ENCODE results near the gene SDC3. TPM values are rescaled to one million over a fixed set of nuclear protein-coding genes. Genes with fewer than 3 reads are reported as not detected.

The SDC3 gene
- total and polyA plus RNA-seq, 2 of the 8 experiments (the other 6 are each of a cell fraction or from before 2014, with no cell fraction given) = 7.0 to 27.0 TPM

DNA sequence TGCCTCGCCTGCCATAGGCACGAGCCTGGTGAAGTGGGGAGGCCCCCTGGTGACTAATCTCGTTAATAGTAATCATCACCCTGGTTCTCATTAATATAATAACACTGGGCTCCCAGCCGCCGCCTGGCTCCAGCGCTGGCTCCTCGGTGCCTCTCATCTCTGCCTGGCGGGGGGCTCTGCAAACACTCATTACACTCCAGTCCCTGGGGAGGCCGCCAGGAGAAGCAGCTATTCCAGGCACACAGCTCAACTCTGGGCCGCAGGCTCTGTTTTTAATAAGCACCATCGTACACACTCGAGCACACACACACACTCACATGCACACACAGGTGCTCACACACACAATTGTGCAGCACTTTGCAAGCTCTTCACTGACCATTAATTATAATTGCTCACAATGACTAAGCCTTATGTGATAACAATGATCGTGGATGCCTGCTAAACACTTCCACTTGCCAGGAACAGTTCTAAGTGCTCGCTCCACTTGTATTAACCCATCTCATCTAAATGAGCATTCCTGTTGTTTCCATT is 52.2 kb downstream of the SDC3 start (continued):
- TF ChIP-seq, protein P1, sequence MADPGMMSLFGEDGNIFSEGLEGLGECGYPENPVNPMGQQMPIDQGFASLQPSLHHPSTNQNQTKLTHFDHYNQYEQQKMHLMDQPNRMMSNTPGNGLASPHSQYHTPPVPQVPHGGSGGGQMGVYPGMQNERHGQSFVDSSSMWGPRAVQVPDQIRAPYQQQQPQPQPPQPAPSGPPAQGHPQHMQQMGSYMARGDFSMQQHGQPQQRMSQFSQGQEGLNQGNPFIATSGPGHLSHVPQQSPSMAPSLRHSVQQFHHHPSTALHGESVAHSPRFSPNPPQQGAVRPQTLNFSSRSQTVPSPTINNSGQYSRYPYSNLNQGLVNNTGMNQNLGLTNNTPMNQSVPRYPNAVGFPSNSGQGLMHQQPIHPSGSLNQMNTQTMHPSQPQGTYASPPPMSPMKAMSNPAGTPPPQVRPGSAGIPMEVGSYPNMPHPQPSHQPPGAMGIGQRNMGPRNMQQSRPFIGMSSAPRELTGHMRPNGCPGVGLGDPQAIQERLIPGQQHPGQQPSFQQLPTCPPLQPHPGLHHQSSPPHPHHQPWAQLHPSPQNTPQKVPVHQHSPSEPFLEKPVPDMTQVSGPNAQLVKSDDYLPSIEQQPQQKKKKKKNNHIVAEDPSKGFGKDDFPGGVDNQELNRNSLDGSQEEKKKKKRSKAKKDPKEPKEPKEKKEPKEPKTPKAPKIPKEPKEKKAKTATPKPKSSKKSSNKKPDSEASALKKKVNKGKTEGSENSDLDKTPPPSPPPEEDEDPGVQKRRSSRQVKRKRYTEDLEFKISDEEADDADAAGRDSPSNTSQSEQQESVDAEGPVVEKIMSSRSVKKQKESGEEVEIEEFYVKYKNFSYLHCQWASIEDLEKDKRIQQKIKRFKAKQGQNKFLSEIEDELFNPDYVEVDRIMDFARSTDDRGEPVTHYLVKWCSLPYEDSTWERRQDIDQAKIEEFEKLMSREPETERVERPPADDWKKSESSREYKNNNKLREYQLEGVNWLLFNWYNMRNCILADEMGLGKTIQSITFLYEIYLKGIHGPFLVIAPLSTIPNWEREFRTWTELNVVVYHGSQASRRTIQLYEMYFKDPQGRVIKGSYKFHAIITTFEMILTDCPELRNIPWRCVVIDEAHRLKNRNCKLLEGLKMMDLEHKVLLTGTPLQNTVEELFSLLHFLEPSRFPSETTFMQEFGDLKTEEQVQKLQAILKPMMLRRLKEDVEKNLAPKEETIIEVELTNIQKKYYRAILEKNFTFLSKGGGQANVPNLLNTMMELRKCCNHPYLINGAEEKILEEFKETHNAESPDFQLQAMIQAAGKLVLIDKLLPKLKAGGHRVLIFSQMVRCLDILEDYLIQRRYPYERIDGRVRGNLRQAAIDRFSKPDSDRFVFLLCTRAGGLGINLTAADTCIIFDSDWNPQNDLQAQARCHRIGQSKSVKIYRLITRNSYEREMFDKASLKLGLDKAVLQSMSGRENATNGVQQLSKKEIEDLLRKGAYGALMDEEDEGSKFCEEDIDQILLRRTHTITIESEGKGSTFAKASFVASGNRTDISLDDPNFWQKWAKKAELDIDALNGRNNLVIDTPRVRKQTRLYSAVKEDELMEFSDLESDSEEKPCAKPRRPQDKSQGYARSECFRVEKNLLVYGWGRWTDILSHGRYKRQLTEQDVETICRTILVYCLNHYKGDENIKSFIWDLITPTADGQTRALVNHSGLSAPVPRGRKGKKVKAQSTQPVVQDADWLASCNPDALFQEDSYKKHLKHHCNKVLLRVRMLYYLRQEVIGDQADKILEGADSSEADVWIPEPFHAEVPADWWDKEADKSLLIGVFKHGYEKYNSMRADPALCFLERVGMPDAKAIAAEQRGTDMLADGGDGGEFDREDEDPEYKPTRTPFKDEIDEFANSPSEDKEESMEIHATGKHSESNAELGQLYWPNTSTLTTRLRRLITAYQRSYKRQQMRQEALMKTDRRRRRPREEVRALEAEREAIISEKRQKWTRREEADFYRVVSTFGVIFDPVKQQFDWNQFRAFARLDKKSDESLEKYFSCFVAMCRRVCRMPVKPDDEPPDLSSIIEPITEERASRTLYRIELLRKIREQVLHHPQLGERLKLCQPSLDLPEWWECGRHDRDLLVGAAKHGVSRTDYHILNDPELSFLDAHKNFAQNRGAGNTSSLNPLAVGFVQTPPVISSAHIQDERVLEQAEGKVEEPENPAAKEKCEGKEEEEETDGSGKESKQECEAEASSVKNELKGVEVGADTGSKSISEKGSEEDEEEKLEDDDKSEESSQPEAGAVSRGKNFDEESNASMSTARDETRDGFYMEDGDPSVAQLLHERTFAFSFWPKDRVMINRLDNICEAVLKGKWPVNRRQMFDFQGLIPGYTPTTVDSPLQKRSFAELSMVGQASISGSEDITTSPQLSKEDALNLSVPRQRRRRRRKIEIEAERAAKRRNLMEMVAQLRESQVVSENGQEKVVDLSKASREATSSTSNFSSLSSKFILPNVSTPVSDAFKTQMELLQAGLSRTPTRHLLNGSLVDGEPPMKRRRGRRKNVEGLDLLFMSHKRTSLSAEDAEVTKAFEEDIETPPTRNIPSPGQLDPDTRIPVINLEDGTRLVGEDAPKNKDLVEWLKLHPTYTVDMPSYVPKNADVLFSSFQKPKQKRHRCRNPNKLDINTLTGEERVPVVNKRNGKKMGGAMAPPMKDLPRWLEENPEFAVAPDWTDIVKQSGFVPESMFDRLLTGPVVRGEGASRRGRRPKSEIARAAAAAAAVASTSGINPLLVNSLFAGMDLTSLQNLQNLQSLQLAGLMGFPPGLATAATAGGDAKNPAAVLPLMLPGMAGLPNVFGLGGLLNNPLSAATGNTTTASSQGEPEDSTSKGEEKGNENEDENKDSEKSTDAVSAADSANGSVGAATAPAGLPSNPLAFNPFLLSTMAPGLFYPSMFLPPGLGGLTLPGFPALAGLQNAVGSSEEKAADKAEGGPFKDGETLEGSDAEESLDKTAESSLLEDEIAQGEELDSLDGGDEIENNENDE (IDR thresholded peaks at IDR 0.05; ENCODE audit: insufficient replicate concordance, low read length) = no peak
- no peak for TF ChIP-seq SP2 (IDR thresholded peaks at IDR 0.05; ENCODE audit: low read length)
